HT-29 (cell line): ENCODE measurements around the gene VIPR1. TPM values are rescaled to one million over a fixed set of nuclear protein-coding genes. Genes with fewer than 3 reads are reported as not detected.

Source experiments
- DNase-seq: peaks from one replicate; pipeline ENCODE4 v3.0.0-alpha.2; 2015; ENCODE audit warnings: low spot score
- total RNA-seq: library from RNA; depleted of rRNA; stranded (reverse); fragments of >200 nt; shearing (Covaris generic); gene quantifications from 2 replicates; pipeline ENCODE4 v1.2.3, GENCODE V29; 2014

The VIPR1 gene
- total RNA-seq, 1 experiment from 2014 or later = 60.4 TPM

GRCh38 chr3:42510325-42510724, 7.9 kb downstream of the VIPR1 start:
- no peak for DNase-seq

- no peak for DNase-seq
Observed at GRCh38 chr3:42511201-42511600, 8.8 kb downstream of the VIPR1 start.

GRCh38 chr3:42511736-42512135, 9.3 kb downstream of the VIPR1 start:
- no peak for DNase-seq

GRCh38 chr3:42513121-42513520, 10.7 kb downstream of the VIPR1 start:
- no peak for DNase-seq

- DNase-seq = no peak
Observed at GRCh38 chr3:42513521-42513920, 11.1 kb downstream of the VIPR1 start.

GRCh38 chr3:42514876-42515275, 12.4 kb downstream of the VIPR1 start:
- DNase-seq = no peak

- DNase-seq = no peak
Observed at GRCh38 chr3:42515391-42515916, 13.0 kb downstream of the VIPR1 start.

GRCh38 chr3:42515976-42516375, 13.5 kb downstream of the VIPR1 start:
- DNase-seq = no peak

GRCh38 chr3:42516443-42516842, 14.0 kb downstream of the VIPR1 start:
- DNase-seq = no peak

- no peak for DNase-seq
Observed at GRCh38 chr3:42517117-42517516, 14.7 kb downstream of the VIPR1 start.

- DNase-seq = no peak
Observed at GRCh38 chr3:42518800-42519567, 16.5 kb downstream of the VIPR1 start.

GRCh38 chr3:42519568-42519962, 17.1 kb downstream of the VIPR1 start:
- no peak for DNase-seq

- no peak for DNase-seq
Observed at GRCh38 chr3:42520336-42520735, 17.9 kb downstream of the VIPR1 start.

GRCh38 chr3:42520906-42521305, 18.5 kb downstream of the VIPR1 start:
- no peak for DNase-seq

GRCh38 chr3:42524751-42525150, 22.3 kb downstream of the VIPR1 start:
- DNase-seq = no peak

GRCh38 chr3:42525212-42525611, 22.8 kb downstream of the VIPR1 start:
- no peak for DNase-seq

GRCh38 chr3:42525736-42526345, 23.4 kb downstream of the VIPR1 start:
- DNase-seq = no peak

- no peak for DNase-seq
Observed at GRCh38 chr3:42526616-42527367, 24.3 kb downstream of the VIPR1 start.

- DNase-seq = no peak
Observed at GRCh38 chr3:42527368-42527917, 25.0 kb downstream of the VIPR1 start.

- DNase-seq = no peak
Observed at GRCh38 chr3:42529468-42529867, 27.0 kb downstream of the VIPR1 start.

GRCh38 chr3:42530073-42530472, 27.6 kb downstream of the VIPR1 start:
- no peak for DNase-seq

- no peak for DNase-seq
Observed at GRCh38 chr3:42531470-42531869, 29.0 kb downstream of the VIPR1 start.
